Fibroblast of the aortic adventitia (primary cell): ENCODE results near the gene AKNA. TPM values are rescaled to one million over a fixed set of nuclear protein-coding genes. Genes with fewer than 3 reads are reported as not detected.

Experiments used
- DNase-seq: peaks from one replicate; pipeline ENCODE4 v3.0.0-alpha.2; 2010; ENCODE audit warnings: low read depth
- H3K4me3 ChIP-seq: 2 replicates; pipeline ENCODE4 v1.5.1; 2011; ENCODE audit warnings: low read depth, mild to moderate bottlenecking, control low read depth, low read length, moderate library complexity
- CTCF ChIP-seq: IDR thresholded peaks from 2 replicates; pipeline ENCODE4 v1.5.1; 2011; ENCODE audit warnings: mild to moderate bottlenecking, low read length, control low read depth, inconsistent platforms; ENCODE audit not compliant: insufficient read depth
- total RNA-seq: library from RNA; depleted of rRNA; stranded (reverse); fragments of >200 nt; gene quantifications from 2 replicates; pipeline ENCODE4 v1.2.3, GENCODE V29; 2012; ENCODE audit warnings: low replicate concordance

The AKNA gene
- total RNA-seq, 1 donor, result 22.3 TPM

DNA sequence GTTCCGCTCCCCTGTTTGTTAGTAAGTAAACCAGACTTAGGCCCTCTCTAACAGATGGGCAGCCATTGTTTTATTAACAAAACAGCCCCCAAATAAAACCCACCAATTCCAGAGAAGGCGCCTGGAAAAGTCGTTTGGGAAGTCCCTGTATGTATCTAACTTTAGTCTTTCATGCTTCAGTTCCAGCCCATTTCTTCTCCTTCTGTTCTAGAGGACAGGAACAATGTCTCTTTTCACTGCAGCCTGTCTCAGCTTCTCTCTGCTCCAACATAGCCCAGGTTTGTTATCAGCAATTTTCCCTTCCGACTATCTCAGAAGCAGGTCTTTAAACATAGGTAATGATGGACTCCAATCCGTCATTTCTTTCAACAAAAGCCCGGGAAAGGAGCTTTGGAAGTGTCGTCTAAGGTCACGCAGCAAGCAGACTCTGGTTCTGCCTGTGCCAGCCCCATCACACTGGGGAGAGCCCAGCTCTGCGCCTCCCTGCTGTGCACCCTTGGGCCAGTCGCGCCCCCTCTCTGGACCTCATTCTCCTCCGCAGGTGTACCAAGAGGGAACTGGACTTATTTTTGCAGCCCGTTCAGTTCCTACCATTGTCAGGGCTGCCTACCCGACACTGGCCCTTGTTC, 9.6 kb upstream of the AKNA start:
- no peak for DNase-seq
- H3K4me3 ChIP-seq, result peak overlapping the region; percentile 97

GRCh38 chr9:114396558-114397218, 8.9 kb upstream of the AKNA start:
- no peak for TF ChIP-seq CTCF
- DNase-seq, result peak; percentile 98
- peak overlapping the region; percentile 97 for H3K4me3 ChIP-seq

More for the DNA sequence above, 9.6 kb upstream of the AKNA start:
- no peak for TF ChIP-seq CTCF

DNA sequence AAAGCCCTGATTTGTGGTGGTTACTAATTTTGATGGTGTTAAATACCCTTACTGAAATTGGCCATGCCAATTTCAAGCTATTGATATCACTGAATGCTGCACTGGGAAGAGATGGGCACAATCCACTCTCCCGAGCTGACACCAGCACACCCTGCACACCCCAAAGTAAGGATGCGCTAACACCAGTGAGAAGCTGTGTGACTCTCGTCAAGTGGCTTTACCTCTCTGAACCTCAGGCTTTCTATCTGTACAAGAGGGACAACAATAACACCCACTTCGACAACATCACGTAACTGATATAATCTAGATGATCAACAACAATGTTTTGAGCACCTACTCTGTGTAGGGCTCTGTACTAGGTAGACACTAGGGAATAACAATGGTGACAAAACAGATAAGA, 8.0 kb upstream of the AKNA start:
- H3K4me3 ChIP-seq, result peak overlapping the region; percentile 97
- no peak for DNase-seq
- no peak for TF ChIP-seq CTCF

DNA sequence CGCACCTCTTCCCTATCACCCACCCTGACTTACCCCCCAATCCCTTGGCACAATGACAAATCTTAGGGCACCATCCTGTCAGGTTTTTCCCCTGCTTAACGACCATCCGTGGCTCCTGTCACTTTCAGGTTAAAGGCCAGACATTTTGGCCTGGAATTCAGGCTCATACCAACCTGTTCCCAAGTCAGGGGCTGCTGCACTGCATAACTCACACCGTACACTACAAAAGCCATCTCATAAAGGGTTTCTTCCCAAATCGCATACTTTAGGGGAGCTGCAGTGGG, 7.5 kb upstream of the AKNA start:
- peak overlapping the region; percentile 97 for H3K4me3 ChIP-seq
- no peak for DNase-seq
- TF ChIP-seq CTCF, result no peak

- no peak for DNase-seq
Observed at GRCh38 chr9:114394523-114395333, 6.9 kb upstream of the AKNA start.

DNA sequence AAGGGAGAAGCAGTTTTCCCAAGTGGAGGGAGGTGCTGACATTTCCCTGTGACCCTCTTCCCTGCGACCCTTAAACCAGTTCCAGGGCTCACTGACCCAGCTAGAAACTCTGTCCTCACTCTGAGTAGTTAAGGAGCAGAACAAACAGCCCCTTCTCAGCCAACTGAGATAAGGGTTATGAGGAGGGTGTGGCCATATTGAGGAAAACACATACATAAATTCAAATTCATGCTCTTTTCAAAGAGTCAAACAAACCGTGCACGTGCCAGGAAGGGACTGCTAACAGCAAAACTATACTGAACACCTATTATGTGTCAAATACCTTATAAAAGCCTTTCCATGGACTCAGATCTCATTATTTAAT, 4.9 kb upstream of the AKNA start:
- DNase-seq, result peak; percentile 39
- no peak for TF ChIP-seq CTCF
- H3K4me3 ChIP-seq, result peak overlapping the region; percentile 22

More at GRCh38 chr9:114394523-114395333, 6.9 kb upstream of the AKNA start:
- TF ChIP-seq CTCF, result no peak
- H3K4me3 ChIP-seq, result peak overlapping the region; percentile 97
